ENCODE data around the gene UNC5A.

DNA sequence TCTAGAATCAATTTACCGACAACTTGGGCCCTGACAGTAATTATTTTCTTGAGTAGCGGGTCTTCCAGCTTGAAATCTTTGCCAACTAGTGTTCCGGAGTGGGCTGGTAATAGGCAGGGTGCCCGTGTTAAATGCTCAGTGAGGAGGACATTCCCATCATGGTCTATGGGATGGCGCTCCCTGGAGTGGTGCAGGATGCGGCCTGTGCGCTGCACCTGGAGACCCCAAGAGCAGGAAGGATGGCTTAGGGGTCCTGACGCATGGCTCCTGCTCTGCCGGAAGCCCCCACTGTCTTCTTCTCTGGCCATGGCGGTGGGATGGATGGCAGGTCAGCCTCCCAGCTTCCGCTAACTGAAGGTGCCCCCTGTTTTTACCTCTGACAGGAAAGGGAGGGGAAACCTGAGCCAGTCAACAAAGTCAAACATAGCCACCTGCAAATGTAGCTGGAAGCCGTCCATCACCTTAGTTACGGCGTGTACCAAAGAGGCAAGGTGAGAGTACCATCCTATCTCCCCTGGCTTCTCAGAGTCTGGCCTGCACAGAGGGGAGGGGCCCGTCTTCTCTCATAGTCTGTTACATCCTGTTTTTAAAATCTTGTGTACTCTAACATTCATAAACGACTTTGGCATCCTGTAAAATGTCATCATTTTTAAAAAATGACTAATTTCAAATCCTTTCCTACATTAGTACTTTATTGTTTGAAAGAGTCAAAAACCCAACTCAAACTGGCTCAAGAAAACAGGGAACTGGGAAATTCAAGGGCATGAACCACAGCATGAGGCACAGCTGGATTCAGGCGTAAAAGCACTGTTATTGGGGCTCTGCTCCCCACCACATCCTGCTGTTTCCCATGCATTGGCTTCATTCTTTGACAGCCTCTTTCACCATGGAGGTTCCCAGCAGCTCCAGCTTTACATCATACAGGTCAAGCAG lies 28.5 kb upstream of the UNC5A start:
- TF ChIP-seq CHD2 (IDR thresholded peaks at IDR 0.05; ENCODE audit: low read length, partially characterized antibody) (no peak), JUND (IDR thresholded peaks at IDR 0.05) (no peak), EZH2phosphoT487 (IDR thresholded peaks at IDR 0.05; ENCODE audit: borderline replicate concordance, low read depth) (no peak)
- TF ChIP-seq, protein P1, sequence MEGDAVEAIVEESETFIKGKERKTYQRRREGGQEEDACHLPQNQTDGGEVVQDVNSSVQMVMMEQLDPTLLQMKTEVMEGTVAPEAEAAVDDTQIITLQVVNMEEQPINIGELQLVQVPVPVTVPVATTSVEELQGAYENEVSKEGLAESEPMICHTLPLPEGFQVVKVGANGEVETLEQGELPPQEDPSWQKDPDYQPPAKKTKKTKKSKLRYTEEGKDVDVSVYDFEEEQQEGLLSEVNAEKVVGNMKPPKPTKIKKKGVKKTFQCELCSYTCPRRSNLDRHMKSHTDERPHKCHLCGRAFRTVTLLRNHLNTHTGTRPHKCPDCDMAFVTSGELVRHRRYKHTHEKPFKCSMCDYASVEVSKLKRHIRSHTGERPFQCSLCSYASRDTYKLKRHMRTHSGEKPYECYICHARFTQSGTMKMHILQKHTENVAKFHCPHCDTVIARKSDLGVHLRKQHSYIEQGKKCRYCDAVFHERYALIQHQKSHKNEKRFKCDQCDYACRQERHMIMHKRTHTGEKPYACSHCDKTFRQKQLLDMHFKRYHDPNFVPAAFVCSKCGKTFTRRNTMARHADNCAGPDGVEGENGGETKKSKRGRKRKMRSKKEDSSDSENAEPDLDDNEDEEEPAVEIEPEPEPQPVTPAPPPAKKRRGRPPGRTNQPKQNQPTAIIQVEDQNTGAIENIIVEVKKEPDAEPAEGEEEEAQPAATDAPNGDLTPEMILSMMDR (IDR thresholded peaks at IDR 0.05), result no peak
